Mononuclear cell (primary cell): ENCODE measurements around the gene DHX30. TPM values are rescaled to one million over a fixed set of nuclear protein-coding genes. Genes with fewer than 3 reads are reported as not detected.

ENCODE experiments used
- H3K27me3 ChIP-seq: 2 replicates; pipeline ENCODE4 v1.6.0; 2011; ENCODE audit warnings: low read length, control low read depth; ENCODE audit not compliant: insufficient read depth
- H3K4me1 ChIP-seq: 2 replicates; pipeline ENCODE4 v1.5.1; 2011; ENCODE audit warnings: mild to moderate bottlenecking, low read length, control low read depth; ENCODE audit not compliant: insufficient read depth
- H3K4me3 ChIP-seq: 2 replicates; pipeline ENCODE4 v1.5.1; 2011; ENCODE audit warnings: mild to moderate bottlenecking, low read length, moderate library complexity
- H3K9me3 ChIP-seq: 2 replicates; pipeline ENCODE4 v1.5.1; 2011; ENCODE audit warnings: low read depth, mild to moderate bottlenecking, control low read depth, low read length
- total RNA-seq: library from RNA; depleted of rRNA; stranded (reverse); fragments of >200 nt; gene quantifications from one replicate; pipeline ENCODE4 v1.2.3, GENCODE V29; 2012

DHX30 gene
- total RNA-seq, 1 donor: 49.1 TPM

DNA sequence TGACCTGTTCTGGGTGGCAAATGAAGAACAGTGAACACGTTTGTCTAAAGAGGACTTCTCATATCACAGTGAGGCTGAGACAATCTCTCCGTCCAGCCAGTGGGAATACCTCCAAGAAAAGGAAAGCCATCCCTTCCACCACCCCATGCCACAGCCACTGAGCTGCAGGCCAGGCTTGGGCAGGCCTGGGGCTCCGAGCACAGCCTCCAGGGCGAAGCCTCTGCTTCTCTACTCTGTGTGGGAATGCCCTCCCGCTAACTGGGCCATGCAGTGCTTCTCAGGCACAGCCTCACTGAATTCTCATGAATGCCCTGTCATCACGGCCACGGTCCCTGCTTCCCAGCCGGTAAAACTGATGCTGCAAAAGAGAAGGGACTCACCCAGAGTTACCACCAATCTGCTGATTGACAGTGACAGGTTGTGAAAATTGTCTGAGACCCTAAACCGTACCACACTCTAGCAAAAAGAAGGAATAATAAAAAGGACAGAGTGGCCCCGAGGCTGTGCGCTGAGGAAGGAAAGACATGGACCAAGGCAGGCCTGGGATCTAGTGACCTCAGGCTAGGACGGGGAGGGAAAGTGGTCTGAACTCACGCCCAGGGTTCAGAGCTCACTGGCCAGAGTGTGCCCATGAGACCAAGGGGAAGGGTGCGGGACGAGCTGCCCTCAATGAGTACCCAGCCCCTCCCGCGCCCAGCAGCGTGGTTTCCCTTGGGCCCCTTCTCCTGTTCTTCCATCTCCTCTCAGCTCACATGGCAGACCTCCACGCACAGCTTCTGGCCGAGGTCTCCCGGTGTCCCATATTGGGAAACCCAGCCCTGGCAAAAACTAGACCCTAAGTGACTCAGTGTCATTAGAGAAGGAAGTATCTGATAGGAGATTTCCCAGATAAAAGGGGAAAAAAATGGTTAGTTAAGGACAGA, 52.8 kb downstream of the DHX30 start:
- Histone ChIP-seq H3K4me3 (no peak overlapping the region), H3K27me3 (no peaks in the 10 kb centered on the region), H3K9me3 (no peaks in the 10 kb centered on the region), H3K4me1 (no peaks in the 10 kb centered on the region)

DNA sequence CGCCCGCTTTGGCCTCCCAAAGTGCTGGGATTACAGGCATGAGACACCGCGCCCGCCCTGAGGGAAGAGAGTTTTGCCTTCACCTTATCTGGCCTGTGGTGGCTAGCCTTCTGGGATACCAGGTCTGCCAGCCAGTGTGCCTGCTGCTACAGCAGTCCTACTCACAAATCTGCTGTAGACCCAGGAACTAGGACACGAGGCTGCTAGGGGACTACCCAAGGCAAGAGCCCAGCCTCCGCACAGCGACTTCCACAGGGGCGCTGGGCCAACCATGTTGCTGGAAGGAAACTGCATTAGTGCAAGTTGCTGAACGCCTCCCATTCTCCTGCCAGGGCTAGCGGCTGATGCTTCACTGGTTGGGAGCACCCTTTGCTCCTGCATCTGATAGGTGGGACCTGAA, 53.7 kb downstream of the DHX30 start:
- Histone ChIP-seq H3K27me3 (no peaks in the 10 kb centered on the region), H3K4me1 (no peaks in the 10 kb centered on the region), H3K9me3 (no peaks in the 10 kb centered on the region), H3K4me3 (no peak overlapping the region)

DNA sequence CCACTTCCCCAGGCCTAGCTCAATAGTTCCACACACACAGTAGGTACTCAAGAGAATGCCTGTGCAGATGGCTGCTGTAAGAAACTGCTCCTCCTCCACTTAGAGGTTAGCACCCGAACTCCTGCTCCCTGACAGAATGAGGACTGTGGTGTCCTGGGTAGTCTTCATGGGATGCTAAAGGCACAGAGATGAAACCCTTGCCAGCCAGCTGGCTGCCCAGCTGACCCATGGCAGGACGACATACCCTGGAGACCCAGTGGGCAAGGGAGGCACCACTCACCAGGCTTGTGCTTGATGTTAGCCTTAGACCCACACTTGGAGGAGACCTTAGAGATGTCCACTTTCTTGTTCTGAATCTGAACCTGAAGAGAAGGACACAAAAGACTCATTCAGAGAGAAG, 54.2 kb downstream of the DHX30 start:
- no peaks in the 10 kb centered on the region for H3K4me1 ChIP-seq

DNA sequence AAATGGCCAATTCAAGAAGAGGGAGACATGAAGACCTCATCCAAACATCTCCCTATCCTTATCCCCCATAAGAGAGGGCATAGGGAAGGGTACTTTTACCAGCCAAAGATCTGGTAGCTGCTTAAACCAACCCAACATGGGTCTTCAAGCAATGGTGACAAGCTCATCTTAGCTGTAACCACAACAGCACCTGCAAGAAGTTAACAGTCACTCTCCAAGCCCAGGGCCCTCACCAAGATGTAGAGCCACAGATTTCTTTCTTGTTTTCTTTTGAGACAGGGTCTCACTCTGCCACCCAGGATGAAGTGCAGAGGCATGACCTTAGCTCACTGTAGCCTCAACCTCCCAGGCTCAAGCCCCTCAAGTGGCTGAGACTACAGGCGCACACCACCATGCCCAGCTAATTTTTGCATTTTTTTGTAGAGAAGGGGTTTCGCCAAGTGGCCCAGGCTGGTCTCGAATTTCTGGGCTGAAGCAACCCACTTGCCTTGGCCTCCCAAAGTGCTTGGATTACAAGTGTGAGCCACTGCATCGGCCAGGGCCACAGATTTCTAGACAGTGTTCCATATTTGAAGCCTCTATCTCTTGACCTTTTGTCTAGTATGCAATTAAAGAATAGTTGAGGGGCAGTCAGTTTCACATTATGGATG, 57.1 kb downstream of the DHX30 start:
- Histone ChIP-seq H3K9me3 (no peaks in the 10 kb centered on the region), H3K4me3 (no peak overlapping the region), H3K27me3 (no peaks in the 10 kb centered on the region), H3K4me1 (no peaks in the 10 kb centered on the region)

More for the DNA sequence above, 54.2 kb downstream of the DHX30 start:
- Histone ChIP-seq H3K9me3 (no peaks in the 10 kb centered on the region), H3K27me3 (no peaks in the 10 kb centered on the region), H3K4me3 (no peak overlapping the region)

DNA sequence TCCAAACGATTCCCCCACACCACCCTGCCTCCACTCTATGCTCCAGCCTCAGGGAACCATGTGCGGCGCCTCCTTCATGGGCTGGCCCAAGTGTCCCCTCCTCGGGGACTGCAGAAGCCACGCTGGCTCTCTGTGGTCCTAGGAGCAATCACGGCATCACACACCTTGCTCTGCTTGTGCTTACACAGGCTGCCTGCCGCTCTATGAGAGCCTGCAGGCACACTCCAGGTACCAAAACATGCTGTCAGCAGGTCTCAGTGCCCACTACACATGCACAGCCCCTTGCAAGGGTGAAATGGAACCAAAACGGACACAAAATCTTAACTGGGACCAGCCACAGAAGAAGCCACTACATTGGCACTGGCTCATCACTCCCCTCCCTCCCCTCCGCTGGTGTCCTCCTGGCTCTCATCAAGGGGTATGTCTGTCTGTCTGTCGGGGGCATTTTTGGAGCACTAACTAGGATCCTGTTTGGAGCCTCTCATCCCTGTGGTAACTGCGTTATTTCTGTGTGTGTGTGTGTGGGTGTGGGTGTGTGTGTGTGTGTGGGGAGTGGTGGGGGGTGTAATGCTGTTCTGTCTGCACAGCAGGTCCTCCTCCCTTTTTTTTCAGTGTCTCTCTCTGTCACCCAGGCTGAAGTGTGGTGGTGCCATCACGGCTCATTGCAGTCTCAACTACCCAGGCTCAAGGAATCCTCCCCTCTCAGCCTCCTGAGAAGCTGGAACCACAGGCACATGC, 60.6 kb downstream of the DHX30 start:
- Histone ChIP-seq H3K27me3 (no peaks in the 10 kb centered on the region), H3K4me1 (no peaks in the 10 kb centered on the region), H3K4me3 (no peak overlapping the region), H3K9me3 (no peaks in the 10 kb centered on the region)

DNA sequence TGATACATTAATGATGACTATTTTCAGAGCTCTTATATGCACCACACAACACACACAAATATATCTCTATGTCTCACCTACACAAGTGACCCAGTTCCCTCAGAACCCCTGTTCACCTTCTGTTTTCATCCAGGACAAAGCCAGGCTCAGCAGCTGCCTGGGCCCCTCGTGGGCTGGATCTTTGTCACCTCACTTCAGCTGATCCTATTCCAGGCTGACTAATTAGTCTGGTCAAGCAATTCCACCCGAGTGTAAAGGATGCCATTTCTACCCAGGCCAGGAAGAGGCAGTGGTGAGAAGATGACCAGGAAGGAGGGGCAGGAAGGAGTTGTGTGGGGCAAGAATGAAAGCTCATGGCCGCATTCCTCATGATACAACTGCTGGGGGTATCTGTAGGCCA, 62.3 kb downstream of the DHX30 start:
- Histone ChIP-seq H3K27me3 (no peaks in the 10 kb centered on the region), H3K4me1 (no peaks in the 10 kb centered on the region), H3K4me3 (no peak overlapping the region), H3K9me3 (no peaks in the 10 kb centered on the region)

DNA sequence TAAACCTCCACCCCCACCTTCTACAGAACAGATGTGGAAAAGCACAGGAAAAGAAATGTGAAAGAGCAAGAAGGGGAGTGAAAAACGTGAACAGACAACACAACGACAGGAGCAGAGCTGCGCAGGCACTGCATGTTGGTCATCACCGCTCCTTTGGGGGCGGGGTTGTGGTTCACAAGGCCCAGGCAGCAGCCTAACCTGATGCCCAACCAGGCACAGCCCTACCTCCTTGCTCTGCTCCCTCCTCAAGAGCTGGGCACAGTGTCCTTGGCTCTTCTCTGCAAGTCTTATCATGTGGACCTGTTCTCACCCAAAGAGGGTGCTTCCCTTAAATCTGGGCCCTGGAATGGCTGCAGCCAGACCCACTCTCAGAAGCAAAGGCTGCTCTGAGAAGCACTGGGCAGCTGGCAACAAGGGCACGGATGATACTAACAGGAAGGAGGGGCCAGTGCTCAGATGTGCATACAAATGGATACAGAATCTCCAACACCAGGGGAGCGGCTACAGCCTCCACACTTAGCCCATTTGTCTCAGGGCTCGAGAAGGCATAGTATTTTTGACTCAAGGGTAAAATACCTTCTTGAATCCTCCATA, 64.6 kb downstream of the DHX30 start:
- Histone ChIP-seq H3K4me1 (no peaks in the 10 kb centered on the region), H3K4me3 (no peak overlapping the region), H3K27me3 (no peaks in the 10 kb centered on the region), H3K9me3 (no peaks in the 10 kb centered on the region)

DNA sequence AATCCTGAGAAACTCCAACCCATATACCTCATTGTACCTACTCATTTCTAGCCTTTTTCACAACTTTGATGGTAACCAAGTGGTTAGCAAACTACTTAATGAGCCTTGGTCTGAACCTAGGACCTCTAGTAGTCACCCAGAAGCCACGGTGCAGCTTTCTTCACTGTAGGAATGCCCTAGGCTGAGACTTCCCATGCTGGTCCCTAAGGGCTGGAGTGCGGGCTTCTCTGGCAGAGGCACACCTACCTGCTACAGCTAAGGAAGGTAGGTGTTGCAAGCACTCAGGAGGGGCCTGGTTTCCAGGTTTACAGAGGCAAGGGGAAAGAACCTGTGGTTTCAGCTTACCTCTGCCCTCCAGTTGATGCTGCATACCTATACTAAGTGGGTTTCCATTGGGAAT, 65.4 kb downstream of the DHX30 start:
- Histone ChIP-seq H3K4me1 (no peaks in the 10 kb centered on the region), H3K4me3 (no peak overlapping the region), H3K9me3 (no peaks in the 10 kb centered on the region), H3K27me3 (no peaks in the 10 kb centered on the region)

DNA sequence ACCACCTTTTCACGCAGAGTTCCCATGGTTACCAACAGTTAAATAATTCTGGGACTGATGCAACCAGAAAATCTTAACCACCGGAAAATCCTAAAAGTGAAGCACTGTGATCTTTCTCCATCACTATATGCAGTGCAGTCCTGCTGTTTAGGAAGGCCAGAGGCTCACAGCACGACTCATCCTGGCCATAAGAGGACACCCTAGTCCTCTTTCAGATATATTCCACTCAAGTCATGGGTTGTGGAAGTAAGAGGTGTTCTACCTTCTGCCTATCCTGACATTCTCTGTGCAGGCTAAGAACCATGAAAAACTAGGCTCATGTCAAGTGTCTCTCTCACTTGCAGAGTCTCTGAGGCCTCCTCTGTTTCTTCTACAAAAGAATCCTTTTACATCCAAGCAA, 67.2 kb downstream of the DHX30 start:
- Histone ChIP-seq H3K4me1 (no peaks in the 10 kb centered on the region), H3K9me3 (no peaks in the 10 kb centered on the region), H3K4me3 (no peak overlapping the region), H3K27me3 (no peaks in the 10 kb centered on the region)

DNA sequence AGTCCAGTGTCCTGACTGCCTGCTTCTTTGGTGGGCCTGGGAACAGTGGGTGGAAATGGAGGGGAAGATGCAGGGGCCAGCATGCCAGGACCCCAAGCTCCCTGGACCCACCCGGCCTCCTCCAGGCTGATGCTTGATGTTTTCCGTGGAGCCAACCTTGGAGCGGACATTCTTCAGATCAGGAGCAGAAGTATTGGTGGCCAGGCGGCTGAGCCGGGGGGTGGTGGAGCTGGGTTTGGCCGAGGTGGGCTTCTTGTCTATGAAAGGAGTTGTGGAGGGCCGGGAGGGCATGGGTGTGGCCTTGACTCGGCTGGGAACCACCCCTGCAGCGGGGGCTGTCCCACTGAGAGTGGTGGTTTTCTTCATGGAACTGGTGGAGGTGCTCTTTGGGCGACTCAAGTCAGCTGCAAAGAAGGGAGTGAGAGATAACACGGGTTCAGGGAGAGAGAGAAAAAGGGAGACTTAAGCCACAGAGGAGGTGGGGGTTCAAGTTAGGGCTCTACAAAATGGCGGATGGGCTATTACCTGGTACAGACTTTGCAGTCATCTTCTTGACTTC, 67.8 kb downstream of the DHX30 start:
- no peaks in the 10 kb centered on the region for H3K4me1 ChIP-seq
- H3K27me3 ChIP-seq: no peaks in the 10 kb centered on the region
- no peak overlapping the region for H3K4me3 ChIP-seq
- H3K9me3 ChIP-seq: no peaks in the 10 kb centered on the region

DNA sequence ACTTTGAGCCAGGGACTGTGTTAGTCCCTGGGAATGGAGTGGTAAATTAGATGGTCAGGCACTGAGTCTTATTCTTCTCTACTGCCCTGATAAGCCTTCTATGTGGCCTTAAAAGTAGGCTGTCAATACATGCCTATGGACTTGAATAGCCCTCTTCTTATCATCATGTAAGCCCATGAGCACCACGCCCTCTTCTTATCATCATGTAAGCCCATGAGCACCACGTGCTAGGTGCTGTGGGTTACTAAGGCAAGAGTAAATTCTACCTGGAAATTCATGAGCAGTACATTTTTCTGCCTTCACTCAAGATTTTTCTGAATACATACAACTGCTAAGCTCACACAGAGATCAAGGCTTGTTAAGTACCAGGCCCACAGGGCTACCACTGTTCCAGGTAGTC, 68.5 kb downstream of the DHX30 start:
- Histone ChIP-seq H3K4me3 (no peak overlapping the region), H3K27me3 (no peaks in the 10 kb centered on the region), H3K4me1 (no peaks in the 10 kb centered on the region), H3K9me3 (no peaks in the 10 kb centered on the region)

DNA sequence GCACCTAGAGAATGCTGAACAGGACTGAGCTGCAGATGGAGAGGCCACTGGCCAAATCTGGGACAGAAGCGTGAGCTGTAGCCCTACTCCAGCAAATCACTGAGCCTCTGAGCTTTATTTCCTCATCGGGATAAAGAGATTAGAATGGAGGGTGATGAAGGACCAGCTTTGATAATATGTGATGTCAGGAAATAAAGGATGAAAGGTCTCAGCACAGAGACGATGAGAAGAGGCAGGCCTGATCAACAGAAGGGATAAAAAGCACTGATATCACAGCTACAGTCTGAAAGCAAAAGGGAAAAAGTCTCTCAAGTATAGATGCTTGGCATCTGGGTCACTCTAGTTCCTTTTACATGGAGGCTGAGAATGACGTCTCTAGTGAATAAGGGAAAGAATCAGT, 70.0 kb downstream of the DHX30 start:
- no peak overlapping the region for H3K4me3 ChIP-seq
- no peaks in the 10 kb centered on the region for H3K4me1 ChIP-seq
- H3K27me3 ChIP-seq: no peaks in the 10 kb centered on the region
- no peaks in the 10 kb centered on the region for H3K9me3 ChIP-seq

DNA sequence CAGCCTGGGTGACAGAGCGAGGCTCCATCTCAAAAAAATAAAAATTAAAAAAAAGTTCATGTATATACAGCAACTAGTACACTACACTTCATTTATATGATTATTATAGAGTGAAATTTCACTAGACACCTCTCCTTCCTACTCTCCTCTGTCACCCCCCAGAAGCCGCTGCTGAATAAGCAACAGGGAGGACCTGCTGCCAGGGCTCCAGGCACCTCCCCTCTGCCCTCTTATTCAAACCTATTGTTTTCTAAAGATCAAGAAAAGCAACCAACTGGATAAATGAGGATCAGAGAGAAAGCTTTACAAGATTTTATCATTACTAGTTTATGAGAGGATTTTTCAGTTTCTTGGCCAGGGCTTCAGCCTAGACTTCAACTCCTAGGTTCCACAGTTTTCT, 71.5 kb downstream of the DHX30 start:
- H3K9me3 ChIP-seq: no peaks in the 10 kb centered on the region
- no peak overlapping the region for H3K4me3 ChIP-seq
- H3K4me1 ChIP-seq: no peaks in the 10 kb centered on the region
- H3K27me3 ChIP-seq: no peaks in the 10 kb centered on the region

DNA sequence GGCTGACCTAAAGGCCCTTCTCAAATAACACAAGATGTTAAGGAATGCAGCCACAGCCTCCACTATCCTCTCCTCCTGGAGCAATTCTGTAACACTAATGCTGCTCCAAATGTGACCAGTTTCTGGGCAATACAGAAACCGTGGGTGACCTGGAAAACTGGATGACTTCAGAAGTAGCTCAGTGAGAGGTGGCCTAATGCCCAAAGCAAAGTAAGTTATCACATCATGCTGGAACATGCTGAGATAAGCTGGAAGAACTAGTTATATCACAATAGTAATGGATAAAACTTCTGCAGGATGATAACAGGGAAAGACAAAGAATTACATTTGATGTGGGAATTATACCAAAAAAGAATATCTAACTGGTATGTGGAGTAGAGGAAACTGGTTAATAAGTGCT, 72.0 kb downstream of the DHX30 start:
- Histone ChIP-seq H3K27me3 (no peaks in the 10 kb centered on the region), H3K4me3 (no peak overlapping the region), H3K4me1 (no peaks in the 10 kb centered on the region), H3K9me3 (no peaks in the 10 kb centered on the region)

DNA sequence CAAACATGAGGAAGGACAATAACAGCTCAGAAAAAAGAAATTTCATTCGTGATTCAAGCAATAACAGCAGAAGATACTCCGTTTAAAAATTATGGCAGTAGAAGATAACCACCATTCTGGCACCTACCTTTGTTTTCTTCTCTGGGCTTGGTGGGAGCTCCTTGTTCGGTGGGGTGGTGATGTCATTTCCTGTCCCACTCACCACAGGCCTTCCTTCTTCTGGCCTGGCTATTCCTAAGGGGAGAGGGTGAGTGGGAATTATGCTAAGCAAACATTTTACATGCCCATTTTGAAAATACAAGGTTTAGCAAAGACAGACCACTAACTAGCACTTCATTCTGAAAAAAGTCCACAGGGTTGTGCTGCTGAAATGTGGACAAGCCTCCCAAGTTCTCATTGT, 74.4 kb downstream of the DHX30 start:
- H3K27me3 ChIP-seq: no peaks in the 10 kb centered on the region

More for the DNA sequence above, 74.4 kb downstream of the DHX30 start:
- no peaks in the 10 kb centered on the region for H3K4me1 ChIP-seq
- no peak overlapping the region for H3K4me3 ChIP-seq
- H3K9me3 ChIP-seq: no peaks in the 10 kb centered on the region
